Measurements from ENCODE around the gene COPZ1.

Gene COPZ1

DNA sequence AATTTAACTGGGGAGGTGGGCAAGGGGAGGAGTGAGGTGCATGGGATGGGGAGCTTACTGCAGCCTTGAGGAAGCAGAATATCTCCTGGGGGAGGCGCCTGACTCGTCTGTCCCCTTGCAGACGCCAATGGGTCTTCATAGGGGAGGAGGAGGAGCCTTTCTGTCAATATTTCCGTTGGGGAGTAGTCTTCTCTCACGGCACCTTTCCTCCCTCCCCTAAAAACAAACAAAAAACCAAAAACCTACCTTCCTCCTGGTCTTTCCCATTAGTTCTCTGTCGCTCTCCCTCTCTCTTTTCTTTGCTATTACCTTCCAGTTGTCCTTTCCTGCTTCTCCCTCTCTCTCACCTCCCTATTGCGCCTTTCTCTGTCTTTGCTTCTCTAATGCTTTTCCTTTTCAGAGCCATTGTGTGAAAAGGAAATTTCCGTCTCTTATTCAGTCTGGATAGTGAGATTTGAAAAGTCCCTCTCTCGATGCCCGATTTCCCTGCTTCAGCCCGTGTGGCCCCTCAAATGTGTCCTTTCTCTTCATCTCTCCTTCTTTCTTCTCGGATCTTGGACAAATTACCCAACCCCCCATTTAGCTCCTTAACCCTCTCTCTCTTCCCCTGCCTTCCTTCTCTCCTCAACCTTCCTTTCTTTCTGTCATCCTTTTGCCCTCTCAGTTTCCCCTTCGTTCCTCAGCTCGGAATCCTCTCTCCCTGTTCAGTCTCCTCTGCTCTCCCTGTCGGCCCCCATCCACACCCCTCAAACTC, 33.4 kb downstream of the COPZ1 start:
- peak in 1 of 2 donors; percentile 34 for DNase-seq (ENCODE audit: low read depth in 2 of 2)

DNA sequence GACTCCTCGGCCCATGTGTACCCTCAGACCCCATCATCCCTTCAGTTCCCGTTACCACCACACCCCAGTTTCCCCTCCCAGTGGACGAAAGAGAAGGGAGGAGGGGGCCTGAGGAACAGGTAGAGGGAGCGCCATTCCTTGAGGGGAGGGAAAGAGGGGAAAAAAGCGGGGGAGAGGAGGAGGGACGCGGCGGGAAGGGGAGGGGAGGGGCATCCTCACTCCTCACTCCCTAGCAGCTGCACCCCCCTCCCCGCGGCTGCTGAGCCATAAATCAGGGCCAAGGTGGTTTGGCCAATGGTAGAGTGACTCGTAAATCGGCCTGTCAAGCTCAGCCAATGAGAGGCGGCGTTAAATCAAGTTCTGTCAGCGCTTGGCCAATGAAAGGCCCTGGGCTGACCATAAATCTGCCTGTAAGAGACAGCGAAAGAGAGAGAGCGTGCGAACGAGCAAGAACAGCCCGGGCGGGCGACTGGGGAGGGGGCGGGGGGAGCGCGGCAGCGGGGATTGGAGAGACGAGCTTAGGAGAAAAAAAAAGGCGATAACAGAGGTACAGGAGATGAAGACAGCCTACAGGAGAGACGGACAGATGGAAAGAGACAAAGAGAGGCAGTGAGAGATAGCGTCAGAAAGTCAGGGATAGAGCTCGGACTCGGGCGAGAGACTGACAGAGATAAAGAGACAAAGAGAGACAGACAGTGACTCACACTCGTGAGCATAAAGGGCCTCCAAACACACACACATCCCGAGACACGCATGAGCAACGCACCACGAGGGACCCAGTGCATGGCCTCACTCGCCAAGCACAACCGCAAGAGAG, 34.2 kb downstream of the COPZ1 start:
- peak; percentile 85 to 94 for DNase-seq (ENCODE audit: low read depth in 2 of 2)

DNA sequence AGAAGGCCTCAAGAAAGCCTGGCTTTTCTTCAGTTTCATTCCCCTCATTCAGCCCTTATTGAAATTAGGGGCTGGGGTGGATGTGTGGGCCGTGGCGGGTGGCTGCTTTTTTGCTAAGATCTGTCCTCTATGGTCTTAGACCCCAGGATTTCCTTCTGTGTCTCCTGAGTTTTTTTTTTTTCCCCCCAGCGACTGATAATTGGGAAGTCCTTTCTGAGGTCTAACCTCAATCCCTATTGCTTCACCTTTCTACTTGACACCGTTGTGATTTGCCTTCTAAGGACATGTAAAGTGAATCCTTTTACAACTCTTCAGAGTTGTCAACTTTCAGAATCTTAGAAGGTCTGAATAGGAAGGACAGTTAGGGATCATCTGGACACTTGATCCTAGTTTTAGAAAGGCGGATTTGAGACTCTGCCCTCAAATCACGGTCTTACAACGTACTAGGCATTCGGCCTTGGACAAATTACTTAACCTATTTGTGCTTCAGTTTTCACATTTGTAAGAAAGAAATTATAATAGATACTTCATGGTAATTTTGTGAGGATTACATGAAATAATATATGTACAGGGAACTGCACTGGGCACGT, 34.9 kb downstream of the COPZ1 start:
- DNase-seq (ENCODE audit: low read depth in 2 of 2): no peak

DNA sequence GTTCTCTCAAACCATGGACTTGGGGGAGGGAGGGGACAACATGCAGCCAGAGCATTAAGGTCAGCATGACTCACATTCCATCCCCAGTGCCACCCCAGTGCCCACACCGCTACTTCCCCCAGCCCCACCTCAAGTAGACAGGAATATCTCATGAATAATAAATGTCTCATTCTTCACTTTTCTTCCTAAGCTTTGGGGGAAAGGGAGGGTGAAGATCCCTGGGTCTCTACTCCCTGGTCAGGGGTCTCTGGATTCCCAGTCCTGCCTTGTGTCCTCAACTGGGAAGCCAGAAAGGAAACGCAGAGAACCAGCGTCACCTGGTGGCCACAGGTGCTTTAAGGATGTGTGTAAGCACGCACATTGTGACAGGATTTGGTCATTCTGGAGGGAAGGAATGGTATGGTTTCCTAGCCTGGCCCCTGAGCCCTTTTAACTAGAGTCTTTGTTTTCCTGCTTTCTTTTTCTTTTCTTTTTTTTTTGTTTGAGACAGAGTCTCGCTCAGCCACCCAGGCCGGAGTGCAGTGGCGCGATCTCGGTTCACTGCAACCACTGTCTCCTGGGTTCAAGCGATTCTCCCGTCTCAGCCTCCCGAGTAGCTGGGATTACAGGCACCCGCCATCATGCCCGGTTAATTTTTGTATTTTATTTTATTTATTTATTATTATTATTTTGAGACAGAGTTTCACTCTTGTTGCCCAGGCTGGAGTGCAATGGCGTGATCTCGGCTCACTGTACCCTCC, 36.0 kb downstream of the COPZ1 start:
- DNase-seq (ENCODE audit: low read depth in 2 of 2): peak in 1 of 2 donors; percentile 24

DNA sequence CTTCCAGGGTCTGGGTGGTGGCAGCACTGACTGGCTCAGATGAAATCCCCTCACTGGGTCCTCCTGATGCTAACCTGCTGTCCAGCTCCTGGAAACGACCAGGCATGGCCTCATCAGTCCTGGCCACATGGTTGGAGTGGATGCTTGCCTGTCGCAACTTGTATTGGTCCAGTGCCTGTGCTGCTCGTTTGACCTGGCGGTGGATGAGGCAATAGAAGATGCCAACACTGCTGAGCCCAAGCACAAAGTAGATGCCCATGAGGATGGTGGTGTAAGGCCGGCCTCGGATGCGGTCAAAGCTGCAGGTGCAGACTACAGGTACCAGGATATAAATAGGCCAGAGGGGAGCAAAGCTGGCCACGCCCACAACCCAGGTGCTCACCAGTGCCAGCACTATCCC, 38.1 kb downstream of the COPZ1 start:
- no peak for DNase-seq (ENCODE audit: low read depth in 2 of 2)

DNA sequence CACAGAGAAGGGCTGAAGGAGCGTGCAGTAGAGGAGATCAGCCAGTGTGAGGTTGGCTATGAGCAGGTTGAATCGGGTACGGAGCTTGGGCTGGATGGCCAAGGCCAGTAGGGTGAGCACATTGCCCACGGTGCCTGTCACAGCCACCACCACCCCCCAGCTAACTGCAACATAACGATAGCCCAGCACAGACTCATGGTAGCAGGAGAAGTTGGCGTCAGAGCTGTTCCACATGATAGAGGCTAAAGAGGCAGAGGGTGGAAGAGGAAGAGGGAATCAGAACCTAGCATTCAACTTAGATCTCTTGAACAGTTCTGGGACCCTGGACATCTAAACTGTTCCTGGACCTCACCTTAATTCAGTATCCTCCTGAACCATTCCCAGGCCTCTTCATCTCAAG, 38.7 kb downstream of the COPZ1 start:
- DNase-seq (ENCODE audit: low read depth in 2 of 2): no peak

DNA sequence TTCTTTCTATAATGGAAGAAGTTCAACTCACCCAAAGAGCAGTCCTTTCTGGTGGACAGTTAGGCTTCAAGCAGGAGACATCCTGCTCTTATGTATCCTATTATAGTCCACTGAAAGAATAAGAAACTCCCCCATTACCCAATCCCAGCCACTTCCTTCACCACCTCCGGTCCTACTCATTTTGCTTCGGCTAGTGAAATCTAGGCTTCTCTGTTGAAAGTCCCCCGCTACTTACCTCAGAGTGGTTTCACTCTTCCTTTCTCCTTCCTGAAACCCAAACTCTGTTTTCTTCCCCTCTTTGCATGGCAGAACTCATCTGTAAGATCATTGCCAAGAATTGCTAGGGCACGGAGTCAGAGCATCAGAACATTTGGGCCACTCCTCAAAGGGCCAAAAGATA, 39.5 kb downstream of the COPZ1 start, which contains the start of gene GPR84:
Gene GPR84, minus strand, starts transcription at position 74 of the 400 bp plus-strand sequence. CDS start 635 bp downstream, outside the sequence.
- DNase-seq (ENCODE audit: low read depth in 2 of 2): no peak

DNA sequence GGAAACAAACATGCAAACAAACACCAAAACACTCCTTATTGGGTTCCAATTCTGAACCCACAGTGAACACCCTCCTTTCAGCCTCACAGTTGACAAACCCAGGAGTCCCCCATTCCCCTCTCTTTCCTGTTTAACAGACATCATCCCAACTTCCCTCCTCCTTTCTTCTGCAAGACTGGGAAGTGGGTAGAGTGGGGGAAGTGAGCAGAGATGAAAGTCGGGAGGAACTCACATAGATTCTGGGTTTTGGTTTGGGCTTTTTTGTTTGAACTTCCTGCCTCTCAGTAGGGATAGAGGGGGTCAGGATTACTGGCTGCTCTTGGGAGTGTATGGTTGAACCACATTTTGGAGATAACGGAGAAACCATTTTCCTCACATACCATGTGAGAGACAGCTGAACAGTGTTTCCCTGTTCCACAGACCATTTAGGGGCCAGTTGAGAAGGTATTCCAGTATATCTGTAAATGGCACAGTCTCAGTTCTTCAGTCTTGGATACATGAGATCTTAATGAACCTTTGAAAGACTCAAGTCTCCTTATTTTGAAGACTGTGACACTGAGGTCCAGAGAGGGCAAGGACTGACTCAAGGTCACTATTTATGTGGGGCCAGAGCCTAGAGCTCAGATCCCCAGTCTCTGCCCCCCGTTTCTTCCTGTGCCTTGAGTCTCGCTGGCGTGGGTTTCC, 43.2 kb downstream of the COPZ1 start:
- DNase-seq (ENCODE audit: low read depth in 2 of 2): no peak

DNA sequence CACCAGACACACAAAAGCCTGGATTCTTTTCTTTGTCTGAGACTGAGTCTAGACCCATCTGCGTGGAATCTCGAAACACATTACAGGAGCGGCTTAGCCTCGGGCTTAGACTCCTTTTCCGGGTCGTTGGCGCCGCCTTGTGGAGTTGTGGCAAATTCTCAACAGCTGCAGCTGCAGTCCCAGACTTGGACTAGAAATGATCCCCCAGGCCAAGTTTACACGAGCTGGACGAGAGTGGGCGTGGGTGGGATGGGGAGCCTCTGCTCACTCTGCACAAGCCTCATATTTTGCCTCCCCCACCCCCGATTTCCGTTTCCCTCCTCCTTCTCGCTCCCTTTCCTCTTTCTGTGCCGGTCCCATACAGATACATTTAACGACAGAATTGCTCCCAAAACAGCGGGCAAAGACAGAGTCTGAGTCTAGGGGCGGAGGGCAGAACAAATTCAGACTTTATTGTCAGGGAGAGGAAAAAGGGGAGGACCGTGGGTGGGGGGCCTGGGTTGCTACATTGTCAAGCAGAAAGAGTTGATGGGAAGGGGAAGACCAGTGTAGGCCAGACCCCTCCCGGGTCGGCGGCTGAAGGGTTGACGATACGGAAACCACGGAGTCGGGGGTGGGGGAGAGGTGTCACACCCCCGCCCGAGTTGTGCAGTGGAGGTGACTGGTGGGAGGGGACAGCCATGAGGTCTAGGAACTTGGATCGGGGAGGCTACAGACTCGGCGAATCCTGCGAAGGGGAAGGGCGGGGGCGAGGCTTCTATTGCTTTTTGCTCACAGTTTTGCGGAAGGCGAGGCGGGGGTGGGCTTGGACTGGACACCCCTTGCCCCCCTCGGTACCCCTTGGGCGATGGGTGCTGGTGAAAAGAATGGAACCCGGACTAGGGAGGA, 44.0 kb downstream of the COPZ1 start:
- peak; percentile 77 to 82 for DNase-seq (ENCODE audit: low read depth in 2 of 2)

DNA sequence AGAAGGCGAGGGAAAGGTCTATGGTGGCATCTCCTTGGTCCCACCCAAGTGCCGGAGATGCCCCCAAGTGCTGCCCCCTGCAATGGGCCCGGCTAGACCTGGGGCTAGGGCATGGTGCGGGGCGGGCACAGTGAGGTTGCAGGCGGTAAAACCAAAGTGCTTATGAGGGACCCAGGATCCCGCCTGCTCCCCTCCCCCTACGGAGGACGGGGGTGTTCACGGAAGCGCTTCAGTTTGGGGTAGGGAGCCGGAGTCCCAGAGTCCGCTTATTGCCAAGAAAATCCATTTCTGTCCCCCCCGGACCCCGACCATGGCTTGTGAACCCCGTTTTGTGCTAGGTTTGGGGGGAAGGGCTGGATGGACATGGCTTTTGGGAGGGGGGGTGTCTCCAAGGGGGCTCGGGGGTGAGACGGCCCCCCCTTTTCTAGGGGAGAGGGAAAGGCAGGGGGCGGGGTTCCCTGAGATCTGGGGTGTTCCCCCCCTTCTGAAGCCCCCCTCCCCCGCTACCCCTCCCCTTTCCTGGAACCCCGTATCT, 44.7 kb downstream of the COPZ1 start:
- no peak for DNase-seq (ENCODE audit: low read depth in 2 of 2)

DNA sequence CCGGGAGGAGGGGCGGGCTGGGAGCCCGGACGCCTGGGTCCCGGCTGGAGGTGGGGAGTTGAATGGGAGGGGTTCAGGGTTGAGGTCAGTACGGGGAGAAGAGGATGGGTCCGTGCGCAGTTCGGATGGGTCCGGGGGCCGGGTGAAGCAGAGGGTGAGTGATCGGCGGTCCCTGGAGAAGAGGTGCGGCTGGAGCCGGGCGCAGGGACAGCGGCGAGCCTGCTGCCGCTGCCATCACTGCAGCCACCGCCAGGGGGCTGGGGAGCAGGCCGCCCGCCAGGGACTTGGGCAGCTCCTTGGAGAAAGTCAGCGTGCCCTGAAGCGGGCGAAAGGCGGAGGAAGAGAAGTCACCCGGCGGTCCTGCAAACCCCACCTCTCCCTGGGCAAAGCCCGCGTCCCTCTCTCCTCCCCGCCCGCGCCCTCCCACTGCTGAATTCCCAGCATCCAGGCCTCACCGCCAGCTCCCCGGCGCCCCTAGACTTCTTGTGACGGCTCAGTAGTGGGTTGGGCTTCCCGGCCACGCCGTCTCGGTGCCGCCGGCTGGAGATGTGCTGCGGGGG, 45.3 kb downstream of the COPZ1 start:
- no peak for DNase-seq (ENCODE audit: low read depth in 2 of 2)

DNA sequence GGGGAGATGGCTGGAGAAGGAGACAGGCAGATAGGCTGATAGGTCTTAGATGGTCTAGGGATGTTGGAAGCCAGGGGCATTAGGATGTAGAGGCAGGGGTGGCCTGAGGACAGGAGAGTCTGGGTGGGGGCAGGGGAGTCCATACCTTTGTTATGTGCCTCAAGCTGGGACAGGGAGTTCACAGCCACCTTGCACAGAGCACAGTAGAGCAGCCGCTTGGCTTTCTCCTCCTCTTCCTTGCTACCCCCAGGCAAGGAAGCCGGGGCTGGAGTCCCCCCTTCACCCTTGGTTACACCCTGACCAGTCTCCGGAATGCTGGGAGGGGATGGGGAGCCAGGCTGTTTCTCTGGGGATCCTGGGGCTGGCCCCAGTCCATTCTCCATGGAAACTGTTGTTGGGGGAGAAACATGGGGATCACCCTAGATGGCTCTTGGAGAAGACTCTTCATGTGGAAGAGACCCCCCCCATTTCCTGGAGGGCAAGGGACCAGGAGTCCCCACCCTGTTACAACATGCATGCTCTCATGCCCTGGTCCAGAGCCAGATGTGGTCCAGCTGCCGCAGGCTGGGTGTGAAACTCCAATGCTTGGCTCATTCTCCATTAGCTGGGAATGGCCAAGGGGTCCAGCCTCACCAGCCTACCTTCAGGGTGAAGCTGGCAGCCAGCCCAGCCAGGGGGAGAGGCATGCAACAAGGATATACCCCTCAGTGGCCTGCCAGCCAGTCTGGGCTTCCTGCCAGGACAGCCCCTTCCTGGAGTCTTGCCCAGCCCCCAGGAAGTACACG, 46.6 kb downstream of the COPZ1 start:
- no peak for DNase-seq (ENCODE audit: low read depth in 2 of 2)

DNA sequence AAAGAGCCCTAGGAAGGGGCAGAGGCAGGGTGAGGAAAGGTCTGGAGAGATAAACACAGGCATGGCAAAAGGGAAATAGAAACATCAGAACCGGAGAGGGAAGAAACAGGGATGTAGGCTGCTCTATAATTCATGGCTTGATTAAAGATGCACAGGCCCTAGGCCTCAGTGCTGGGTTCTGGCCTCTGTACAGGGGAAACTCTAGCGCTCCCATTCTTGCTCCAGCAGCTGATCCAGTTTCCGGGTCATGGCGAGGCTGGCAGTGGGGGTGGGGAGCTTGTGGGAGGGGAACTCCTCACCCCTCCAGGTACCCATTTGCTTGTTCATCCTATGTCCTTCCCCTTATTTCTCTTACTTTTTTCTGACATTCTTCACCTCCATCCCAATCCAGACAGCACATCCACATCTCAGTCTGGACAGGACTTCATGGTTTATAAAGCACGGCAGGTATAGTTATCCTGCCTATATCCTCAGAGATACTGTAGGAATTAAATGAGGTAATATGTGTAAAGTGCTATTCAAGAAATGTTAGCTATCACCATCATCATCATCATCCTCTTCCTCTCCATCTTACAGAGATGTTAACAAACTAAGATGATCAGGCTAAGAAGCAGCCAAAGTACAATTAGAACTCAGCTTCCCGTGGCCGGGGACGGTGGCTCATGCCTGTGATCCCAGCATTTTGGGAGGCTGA, 47.3 kb downstream of the COPZ1 start:
- no peak for DNase-seq (ENCODE audit: low read depth in 2 of 2)

DNA sequence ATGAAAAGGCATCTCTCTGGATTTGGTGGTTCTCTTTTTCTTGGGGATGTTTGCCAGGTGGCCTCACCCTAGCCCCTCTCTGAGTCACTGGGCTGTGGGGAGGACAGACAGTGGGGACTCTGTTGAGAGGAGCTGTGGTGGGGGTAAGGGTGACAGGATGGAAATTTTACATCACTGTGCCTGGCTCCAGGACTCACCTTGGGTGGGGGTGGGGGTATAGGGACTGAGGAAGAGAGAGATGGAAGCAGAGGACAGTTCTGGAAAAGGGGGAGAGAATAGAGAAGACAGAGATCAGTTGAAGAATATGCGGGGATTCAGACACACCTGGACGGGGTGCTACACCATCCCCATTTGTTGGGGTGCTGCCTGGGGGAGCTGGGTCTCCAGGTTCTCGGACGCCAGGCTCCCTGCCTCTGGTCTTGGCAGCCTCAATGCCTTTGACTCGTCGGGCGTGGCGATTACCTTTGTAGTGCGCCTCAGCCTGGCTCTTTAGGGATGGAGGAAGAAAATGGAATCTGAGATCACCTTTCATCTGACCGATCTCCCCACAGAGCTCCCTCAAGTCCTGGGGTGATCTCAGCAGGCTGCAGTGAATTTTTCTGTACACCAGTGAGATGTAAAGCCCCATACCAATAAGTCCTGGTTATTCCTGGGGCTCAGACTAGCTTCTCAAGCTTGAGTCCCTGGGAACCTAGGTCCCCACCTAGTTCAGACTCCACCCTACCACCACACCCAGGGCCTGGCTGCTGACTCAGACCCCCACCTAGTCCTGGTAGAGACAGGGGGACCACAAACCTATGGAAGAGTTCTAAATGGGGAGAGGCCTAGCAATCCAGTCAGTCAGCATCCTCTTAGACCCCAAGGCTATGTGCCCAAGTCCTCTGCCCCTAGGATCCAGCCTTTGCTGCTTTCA, 49.0 kb downstream of the COPZ1 start:
- DNase-seq (ENCODE audit: low read depth in 2 of 2): no peak

DNA sequence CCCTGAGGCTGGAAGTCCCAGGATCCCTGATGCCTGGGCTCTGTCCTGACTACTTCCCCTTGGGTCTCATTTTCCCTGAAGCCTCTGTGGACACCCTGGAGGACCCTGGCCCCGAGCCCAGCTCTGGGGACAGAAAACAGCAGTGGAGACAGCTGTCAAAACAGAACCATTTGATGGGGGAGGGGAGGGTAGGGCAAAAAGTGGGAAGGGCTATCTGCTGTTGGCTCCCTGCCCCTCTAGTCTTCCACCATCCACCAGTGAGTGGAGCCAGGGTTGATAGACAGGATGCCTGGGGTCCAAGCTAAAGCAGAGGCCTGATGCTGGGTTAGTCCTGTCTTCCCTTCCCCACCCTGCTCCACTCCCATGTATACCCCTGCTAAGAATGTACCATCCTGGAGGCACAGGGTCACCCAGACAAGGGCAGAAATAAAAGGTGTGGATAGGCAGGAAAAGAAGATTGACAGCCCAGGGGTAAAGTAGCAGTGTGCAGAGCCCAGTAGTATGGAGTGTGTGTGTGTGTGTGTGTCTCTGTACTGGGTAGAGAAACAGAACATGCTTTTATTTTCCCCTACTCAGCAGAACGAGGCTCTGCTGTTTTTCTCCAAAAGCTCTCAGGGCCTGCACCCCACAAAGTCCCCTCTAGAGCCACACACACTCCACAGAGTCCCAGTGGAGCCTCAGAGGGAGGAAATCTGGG, 49.8 kb downstream of the COPZ1 start:
- no peak for DNase-seq (ENCODE audit: low read depth in 2 of 2)

DNA sequence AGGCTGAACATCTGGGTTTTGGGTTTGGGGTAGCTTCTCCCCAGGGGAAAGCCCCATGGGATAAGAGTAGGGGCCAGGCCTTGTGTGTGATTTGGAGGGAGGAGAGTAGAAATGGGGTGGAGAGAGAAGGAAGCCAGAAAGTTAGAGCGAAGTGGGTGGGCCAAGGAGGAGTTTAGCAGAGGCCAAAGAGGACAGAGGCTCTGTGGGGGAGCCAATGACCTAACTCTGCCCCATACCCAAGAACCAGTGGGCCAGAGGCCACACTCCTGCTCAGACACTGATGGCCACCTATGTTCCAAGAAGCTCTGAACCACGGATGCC, 50.3 kb downstream of the COPZ1 start:
- DNase-seq (ENCODE audit: low read depth in 2 of 2): no peak

DNA sequence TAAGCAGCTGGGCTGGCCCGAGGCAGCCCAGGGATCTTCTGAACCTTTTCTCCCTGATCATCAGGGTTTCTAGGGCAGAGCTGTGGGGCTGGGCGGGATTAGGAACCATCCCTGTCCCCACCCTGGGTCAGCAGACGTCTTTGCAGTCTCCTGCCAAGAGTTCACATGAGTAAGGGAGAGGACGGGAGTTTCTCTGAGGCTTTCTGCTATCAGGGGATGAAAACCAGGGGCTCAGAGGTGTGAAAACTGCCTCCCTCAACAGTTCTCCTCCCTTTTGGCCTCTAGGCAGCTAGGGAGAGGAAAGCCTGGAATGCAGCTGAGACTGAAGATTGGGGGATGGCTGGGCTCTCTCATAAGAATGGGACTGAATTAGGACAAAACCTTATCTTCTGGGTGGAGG, 51.7 kb downstream of the COPZ1 start:
- DNase-seq (ENCODE audit: low read depth in 2 of 2): no peak

All from stimulated activated CD8-positive, alpha-beta memory T cell treated with anti-CD3 and anti-CD28 coated beads, Interleukin-7, amount 100 ng/mL, for 4 hours (primary cell).